H1 (cell line): Measurements from ENCODE around the gene BAK1. TPM values are rescaled to one million over a fixed set of nuclear protein-coding genes. Genes with fewer than 3 reads are reported as not detected.

Experiments used
- CBX5 ChIP-seq: fragments of 300-800, 300-1000 bp; sonication (generic); IDR thresholded peaks from 2 replicates; pipeline ENCODE4 v1.7.1; 2016; ENCODE audit warnings: antibody characterized with exemption, low read length, low read depth
- KDM1A ChIP-seq: fragments of 200-600, 300-600 bp; sonication (generic); IDR thresholded peaks from 2 replicates; pipeline ENCODE4 v1.7.1; 2016; ENCODE audit warnings: mild to moderate bottlenecking, low read length, borderline replicate concordance
- polyA plus RNA-seq, 7 experiments: library from polyadenylated mRNA; depleted of rRNA in 3 of 7; stranded (reverse) in 5 of 7; unstranded in 2 of 7; fragments of >200 nt in 5 of 7; fragments of 200-250 nt in 2 of 7; gene quantifications; 1 replicate in 5 of 7; 2 replicates in 1 of 7; 4 replicates in 1 of 7; pipeline versions ENCODE4 v1.2.1 to v1.2.3, GENCODE V29; 2011 to 2013; ENCODE audit warnings: missing spikeins in 2 of 7, mixed read lengths in 2 of 7
- total RNA-seq: library from RNA; stranded (reverse); fragmentation: NEBNext Ultra II Directional; extraction: Animal tissue kit (Norgen Biotek cat#: 25700); gene quantifications from 2 replicates; pipeline ENCODE4 v1.2.1, GENCODE V29; 2021

BAK1 gene
- total and polyA plus RNA-seq, 2 of the 8 experiments (the other 6 are each of a cell fraction or from before 2014, with no cell fraction given) = 43.3 to 43.4 TPM

DNA sequence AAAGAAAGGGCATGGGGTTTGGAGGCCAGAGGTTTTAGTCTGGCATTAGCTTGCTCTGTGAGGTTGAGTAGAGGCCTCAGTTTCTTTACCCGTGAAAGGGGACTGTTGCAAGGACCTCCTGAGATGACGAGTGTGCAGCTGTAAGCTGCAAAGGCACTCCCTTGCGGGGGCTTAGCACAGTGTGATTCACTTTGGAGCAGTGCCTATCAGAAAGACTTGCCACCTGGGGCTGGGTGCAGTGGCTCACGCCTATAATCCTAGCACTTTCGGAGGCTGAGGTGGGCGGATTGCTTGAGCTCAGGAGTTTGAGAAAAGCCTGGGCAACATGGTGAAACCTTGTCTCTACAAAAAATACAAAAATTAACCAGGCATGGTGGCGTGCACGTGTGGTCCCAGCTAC is 7.5 kb upstream of the BAK1 start (continued):
- TF ChIP-seq KDM1A = no peak
- no peak for TF ChIP-seq CBX5
- TF ChIP-seq, all 59 proteins: peak for 0
